Liver (tissue), 9 donors: ENCODE measurements around the gene NET1. TPM values are rescaled to one million over a fixed set of nuclear protein-coding genes. Genes with fewer than 3 reads are reported as not detected.

Experiments used
- DNase-seq: peaks from one replicate; pipeline ENCODE4 v3.0.0-alpha.2; 2017; ENCODE audit warnings: low spot score
- H3K27ac ChIP-seq, 2 donors: one replicate each; pipeline ENCODE4 v1.7.0; 2013; ENCODE audit warnings: inconsistent platforms in 2 of 2, low read length in 2 of 2, control low read depth in 1 of 2, low read depth in 1 of 2, mild to moderate bottlenecking in 1 of 2
- H3K27me3 ChIP-seq, 4 donors: one replicate each; pipeline versions ENCODE4 v1.6.1 to v1.7.0; 2013; ENCODE audit warnings: low read length in 3 of 4, inconsistent platforms in 1 of 4, mild to moderate bottlenecking in 1 of 4, moderate library complexity in 1 of 4; ENCODE audit not compliant: control insufficient read depth in 4 of 4, insufficient read depth in 4 of 4
- H3K36me3 ChIP-seq, 4 donors: one replicate each; pipeline versions ENCODE4 v1.6.1 to v1.7.0; 2013; ENCODE audit warnings: low read length in 3 of 4, mild to moderate bottlenecking in 3 of 4, low read depth in 1 of 4, moderate library complexity in 1 of 4; ENCODE audit not compliant: control insufficient read depth in 4 of 4, insufficient read depth in 3 of 4
- H3K4me1 ChIP-seq, 4 donors: one replicate each; pipeline versions ENCODE4 v1.6.1 to v1.7.0; 2013; ENCODE audit warnings: low read length in 3 of 4, mild to moderate bottlenecking in 3 of 4, moderate library complexity in 1 of 4; ENCODE audit not compliant: control insufficient read depth in 4 of 4, insufficient read depth in 4 of 4
- H3K4me3 ChIP-seq, 3 donors: one replicate each; pipeline versions ENCODE4 v1.6.1 to v1.7.0; 2013; ENCODE audit warnings: low read length in 3 of 3, control low read depth in 1 of 3, low read depth in 1 of 3, mild to moderate bottlenecking in 1 of 3
- H3K9ac ChIP-seq, 2 donors: one replicate each; pipeline ENCODE4 v1.7.0; 2013; ENCODE audit warnings: low read length in 2 of 2, mild to moderate bottlenecking in 2 of 2, moderate library complexity in 2 of 2, control low read depth in 1 of 2, low read depth in 1 of 2
- H3K9me3 ChIP-seq, 4 donors: one replicate each; pipeline versions ENCODE4 v1.6.1 to v1.7.0; 2013; ENCODE audit warnings: low read length in 3 of 4; ENCODE audit not compliant: control insufficient read depth in 4 of 4
- FOXA1 ChIP-seq: IDR thresholded peaks from 2 replicates; pipeline ENCODE4 v1.6.1; 2016; ENCODE audit warnings: antibody characterized with exemption
- FOXA2 ChIP-seq: IDR thresholded peaks from 2 replicates; pipeline ENCODE4 v1.6.1; 2016; ENCODE audit warnings: antibody characterized with exemption
- GABPA ChIP-seq, 2 donors: IDR thresholded peaks in 1 of 2; conservative IDR thresholded peaks in 1 of 2; 2 replicates each; pipeline ENCODE4 v1.6.1; 2016; ENCODE audit warnings: antibody characterized with exemption in 2 of 2, mild to moderate bottlenecking in 1 of 2, moderate library complexity in 1 of 2
- HNF4A ChIP-seq, 2 donors: conservative IDR thresholded peaks; 2 replicates each; pipeline ENCODE4 v1.6.1; 2016; ENCODE audit warnings: antibody characterized with exemption in 2 of 2, mild to moderate bottlenecking in 2 of 2
- HNF4G ChIP-seq: IDR thresholded peaks from 2 replicates; pipeline ENCODE4 v1.6.1; 2016; ENCODE audit warnings: antibody characterized with exemption
- JUND ChIP-seq, 2 donors: IDR thresholded peaks; 2 replicates each; pipeline ENCODE4 v1.6.1; 2016; ENCODE audit warnings: antibody characterized with exemption in 2 of 2
- NR2F2 ChIP-seq: IDR thresholded peaks from 2 replicates; pipeline ENCODE4 v1.6.1; 2016; ENCODE audit warnings: antibody characterized with exemption
- RAD21 ChIP-seq, 2 donors: IDR thresholded peaks; 2 replicates each; pipeline ENCODE4 v1.6.1; 2016; ENCODE audit warnings: antibody characterized with exemption in 2 of 2, mild to moderate bottlenecking in 2 of 2
- RXRA ChIP-seq, 2 donors: IDR thresholded peaks; 2 replicates each; pipeline ENCODE4 v1.6.1; 2017 to 2018; ENCODE audit warnings: antibody characterized with exemption in 2 of 2, mild to moderate bottlenecking in 1 of 2
- SP1 ChIP-seq: IDR thresholded peaks from 2 replicates; pipeline ENCODE4 v1.6.1; 2018; ENCODE audit warnings: antibody characterized with exemption, mild to moderate bottlenecking
- YY1 ChIP-seq: IDR thresholded peaks from 2 replicates; pipeline ENCODE4 v1.6.1; 2016; ENCODE audit warnings: antibody characterized with exemption, mild to moderate bottlenecking
- WGBS: extraction: QIAGEN DNeasy Blood & Tissue Kit; methylation state at CpG from one replicate; pipeline ENCODE4 v1.1.7; 2013; 5-methylcytosine and 5-hydroxymethylcytosine counted together
- polyA plus RNA-seq, 2 donors: library from polyadenylated mRNA; stranded (reverse) in 1 of 2; unstranded in 1 of 2; fragments of 200-250 nt in 1 of 2; fragments of >200 nt in 1 of 2; fragmentation: Nextera tagmentation in 1 of 2; extraction: Ambion mirVana in 1 of 2; gene quantifications; one replicate each; pipeline versions ENCODE4 v1.2.1 to v1.2.3, GENCODE V29; 2013 to 2015
- total RNA-seq, 2 donors: library from RNA; depleted of rRNA; stranded (reverse); fragments of >200 nt; gene quantifications; one replicate each; pipeline ENCODE4 v1.2.3, GENCODE V29; 2014
- TF ChIP-seq, protein P1 (sequence below): IDR thresholded peaks from 2 replicates; pipeline ENCODE4 v1.6.1; 2016; ENCODE audit warnings: antibody characterized with exemption, mild to moderate bottlenecking
- TF ChIP-seq, protein P2 (sequence below): IDR thresholded peaks from 2 replicates; pipeline ENCODE4 v1.6.1; 2016; ENCODE audit warnings: antibody characterized with exemption
- TF ChIP-seq, protein P3 (sequence below): fragments of 150-350 bp; IDR thresholded peaks from 2 replicates; pipeline ENCODE4 v1.5.1; 2017; ENCODE audit warnings: improper control_type of control experiment, low read depth, low read length; ENCODE audit not compliant: missing input control
- donor health status: healthy.
- donor health status: healthy.
- donor health status: healthy.
- donor health status: healthy.
- donor health status: healthy.

The NET1 gene
- total and polyA plus RNA-seq, 4 donors = 16.2 to 38.6 (median 25.6) TPM

DNA sequence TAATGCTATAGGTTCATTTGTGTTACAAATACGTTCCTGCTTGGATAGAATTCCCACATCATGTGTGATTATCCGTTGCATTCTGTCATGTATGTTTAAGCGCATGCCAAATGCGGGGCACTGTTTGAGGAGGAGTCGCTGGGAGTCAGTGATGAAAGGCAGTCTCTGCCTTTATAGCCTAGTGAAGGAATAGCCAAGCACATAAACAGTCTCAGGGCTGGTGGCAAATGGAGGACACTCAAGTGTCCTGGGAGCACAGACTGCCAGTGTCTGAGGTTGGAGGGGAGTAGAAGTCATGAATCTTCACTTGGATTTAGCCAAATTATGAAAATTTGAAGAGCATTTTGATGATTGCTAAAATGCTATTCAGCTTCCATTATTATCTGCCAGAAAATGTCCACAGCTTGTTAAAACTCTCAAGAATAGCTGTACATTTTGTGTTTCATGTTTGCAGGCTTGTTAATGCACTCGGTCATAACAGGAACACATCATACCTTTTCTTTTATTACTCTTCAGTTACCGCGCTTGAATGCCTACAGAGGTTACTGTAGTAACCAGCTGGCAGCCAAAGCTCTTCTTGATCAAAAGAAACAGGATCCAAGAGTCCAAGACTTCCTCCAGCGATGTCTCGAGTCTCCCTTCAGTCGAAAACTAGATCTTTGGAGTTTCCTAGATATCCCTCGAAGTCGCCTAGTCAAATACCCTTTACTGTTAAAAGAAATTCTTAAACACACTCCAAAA, 41.6 kb downstream of the NET1 start:
- TF ChIP-seq RXRA (IDR thresholded peaks at IDR 0.05) (no peak), FOXA2 (no peak), GABPA (IDR thresholded peaks at IDR 0.05 in 1 of 2, conservative IDR thresholded peaks at IDR 0.05 in 1 of 2) (no peak), JUND (IDR thresholded peaks at IDR 0.05) (no peak), HNF4G (no peak), NR2F2 (no peak), SP1 (no peak), FOXA1 (no peak), HNF4A (conservative IDR thresholded peaks at IDR 0.05) (no peak), YY1 (no peak)
- TF ChIP-seq, protein P1, sequence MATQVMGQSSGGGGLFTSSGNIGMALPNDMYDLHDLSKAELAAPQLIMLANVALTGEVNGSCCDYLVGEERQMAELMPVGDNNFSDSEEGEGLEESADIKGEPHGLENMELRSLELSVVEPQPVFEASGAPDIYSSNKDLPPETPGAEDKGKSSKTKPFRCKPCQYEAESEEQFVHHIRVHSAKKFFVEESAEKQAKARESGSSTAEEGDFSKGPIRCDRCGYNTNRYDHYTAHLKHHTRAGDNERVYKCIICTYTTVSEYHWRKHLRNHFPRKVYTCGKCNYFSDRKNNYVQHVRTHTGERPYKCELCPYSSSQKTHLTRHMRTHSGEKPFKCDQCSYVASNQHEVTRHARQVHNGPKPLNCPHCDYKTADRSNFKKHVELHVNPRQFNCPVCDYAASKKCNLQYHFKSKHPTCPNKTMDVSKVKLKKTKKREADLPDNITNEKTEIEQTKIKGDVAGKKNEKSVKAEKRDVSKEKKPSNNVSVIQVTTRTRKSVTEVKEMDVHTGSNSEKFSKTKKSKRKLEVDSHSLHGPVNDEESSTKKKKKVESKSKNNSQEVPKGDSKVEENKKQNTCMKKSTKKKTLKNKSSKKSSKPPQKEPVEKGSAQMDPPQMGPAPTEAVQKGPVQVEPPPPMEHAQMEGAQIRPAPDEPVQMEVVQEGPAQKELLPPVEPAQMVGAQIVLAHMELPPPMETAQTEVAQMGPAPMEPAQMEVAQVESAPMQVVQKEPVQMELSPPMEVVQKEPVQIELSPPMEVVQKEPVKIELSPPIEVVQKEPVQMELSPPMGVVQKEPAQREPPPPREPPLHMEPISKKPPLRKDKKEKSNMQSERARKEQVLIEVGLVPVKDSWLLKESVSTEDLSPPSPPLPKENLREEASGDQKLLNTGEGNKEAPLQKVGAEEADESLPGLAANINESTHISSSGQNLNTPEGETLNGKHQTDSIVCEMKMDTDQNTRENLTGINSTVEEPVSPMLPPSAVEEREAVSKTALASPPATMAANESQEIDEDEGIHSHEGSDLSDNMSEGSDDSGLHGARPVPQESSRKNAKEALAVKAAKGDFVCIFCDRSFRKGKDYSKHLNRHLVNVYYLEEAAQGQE = no peak
- TF ChIP-seq, protein P2, sequence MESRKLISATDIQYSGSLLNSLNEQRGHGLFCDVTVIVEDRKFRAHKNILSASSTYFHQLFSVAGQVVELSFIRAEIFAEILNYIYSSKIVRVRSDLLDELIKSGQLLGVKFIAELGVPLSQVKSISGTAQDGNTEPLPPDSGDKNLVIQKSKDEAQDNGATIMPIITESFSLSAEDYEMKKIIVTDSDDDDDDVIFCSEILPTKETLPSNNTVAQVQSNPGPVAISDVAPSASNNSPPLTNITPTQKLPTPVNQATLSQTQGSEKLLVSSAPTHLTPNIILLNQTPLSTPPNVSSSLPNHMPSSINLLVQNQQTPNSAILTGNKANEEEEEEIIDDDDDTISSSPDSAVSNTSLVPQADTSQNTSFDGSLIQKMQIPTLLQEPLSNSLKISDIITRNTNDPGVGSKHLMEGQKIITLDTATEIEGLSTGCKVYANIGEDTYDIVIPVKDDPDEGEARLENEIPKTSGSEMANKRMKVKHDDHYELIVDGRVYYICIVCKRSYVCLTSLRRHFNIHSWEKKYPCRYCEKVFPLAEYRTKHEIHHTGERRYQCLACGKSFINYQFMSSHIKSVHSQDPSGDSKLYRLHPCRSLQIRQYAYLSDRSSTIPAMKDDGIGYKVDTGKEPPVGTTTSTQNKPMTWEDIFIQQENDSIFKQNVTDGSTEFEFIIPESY = no peak
- Histone ChIP-seq H3K27me3 (no peaks in the 10 kb centered on the region), H3K27ac (no peak overlapping the region), H3K4me3 (no peak overlapping the region), H3K36me3 (peaks cover 1 to 60% (median 49%) of the 10 kb centered on the region in 4 donors), H3K9me3 (no peaks in the 10 kb centered on the region), H3K4me1 (peaks cover 0 to 17% (median 4%) of the 10 kb centered on the region in 4 donors), H3K9ac (no peak overlapping the region)
- no peak for DNase-seq
- 87% methylated on average over 13 of the region's 13 CpGs for WGBS

DNA sequence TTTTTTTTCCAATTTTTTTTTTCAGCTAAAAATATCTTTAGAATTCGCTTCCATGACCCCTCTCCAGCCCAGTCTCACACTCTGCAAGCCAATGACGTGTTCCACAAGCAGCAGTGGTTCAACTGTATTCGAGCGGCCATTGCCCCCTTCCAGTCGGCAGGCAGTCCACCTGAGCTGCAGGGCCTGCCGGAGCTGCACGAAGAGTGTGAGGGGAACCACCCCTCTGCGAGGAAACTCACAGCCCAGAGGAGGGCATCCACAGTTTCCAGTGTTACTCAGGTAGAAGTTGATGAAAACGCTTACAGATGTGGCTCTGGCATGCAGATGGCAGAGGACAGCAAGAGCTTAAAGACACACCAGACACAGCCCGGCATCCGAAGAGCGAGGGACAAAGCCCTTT, 44.2 kb downstream of the NET1 start:
- Histone ChIP-seq H3K4me3 (no peak overlapping the region), H3K36me3 (peaks cover 1 to 67% (median 55%) of the 10 kb centered on the region in 4 donors), H3K9ac (no peak overlapping the region), H3K9me3 (no peaks in the 10 kb centered on the region), H3K27me3 (no peaks in the 10 kb centered on the region), H3K4me1 (no peaks in the 10 kb centered on the region), H3K27ac (no peak overlapping the region)
- TF ChIP-seq RXRA (IDR thresholded peaks at IDR 0.05) = peak in 1 of 2 donors; percentile 41
- TF ChIP-seq YY1 = no peak
- TF ChIP-seq RAD21 (IDR thresholded peaks at IDR 0.05) = no peak
- no peak for DNase-seq
- WGBS = 90% methylated on average over 12 of the region's 12 CpGs

DNA sequence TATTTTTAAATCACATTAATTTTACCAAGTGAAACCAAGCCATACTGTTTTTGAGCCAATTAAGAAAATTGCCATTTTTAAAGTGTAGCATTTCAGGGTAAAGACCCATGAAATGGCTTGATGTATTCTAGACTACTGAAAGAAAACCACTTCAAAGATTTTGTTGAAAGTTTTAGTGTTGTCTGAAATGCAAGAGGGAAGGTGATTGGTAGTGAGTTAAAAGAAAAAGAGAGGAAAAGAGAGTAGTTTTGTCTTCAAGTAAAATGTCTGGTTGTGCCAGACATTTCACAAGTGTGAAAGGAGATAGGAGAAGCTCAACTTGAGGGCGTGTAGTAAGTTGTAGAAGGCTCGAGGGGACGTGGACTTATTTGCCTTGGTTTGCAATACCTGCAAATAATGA, 45.4 kb downstream of the NET1 start:
- 91% methylated on average over 3 of the region's 3 CpGs for WGBS
- Histone ChIP-seq H3K27ac (no peak overlapping the region), H3K9me3 (no peaks in the 10 kb centered on the region), H3K9ac (no peak overlapping the region), H3K36me3 (peaks cover 0 to 61% (median 50%) of the 10 kb centered on the region in 4 donors), H3K4me3 (no peak overlapping the region), H3K4me1 (peaks cover 0 to 8% (median 0%) of the 10 kb centered on the region in 4 donors), H3K27me3 (no peaks in the 10 kb centered on the region)
- no peak for TF ChIP-seq FOXA1
- TF ChIP-seq GABPA (IDR thresholded peaks at IDR 0.05 in 1 of 2, conservative IDR thresholded peaks at IDR 0.05 in 1 of 2) = no peak
- TF ChIP-seq RAD21 (IDR thresholded peaks at IDR 0.05) = no peak
- TF ChIP-seq RXRA (IDR thresholded peaks at IDR 0.05) = no peak
- TF ChIP-seq, protein P3, sequence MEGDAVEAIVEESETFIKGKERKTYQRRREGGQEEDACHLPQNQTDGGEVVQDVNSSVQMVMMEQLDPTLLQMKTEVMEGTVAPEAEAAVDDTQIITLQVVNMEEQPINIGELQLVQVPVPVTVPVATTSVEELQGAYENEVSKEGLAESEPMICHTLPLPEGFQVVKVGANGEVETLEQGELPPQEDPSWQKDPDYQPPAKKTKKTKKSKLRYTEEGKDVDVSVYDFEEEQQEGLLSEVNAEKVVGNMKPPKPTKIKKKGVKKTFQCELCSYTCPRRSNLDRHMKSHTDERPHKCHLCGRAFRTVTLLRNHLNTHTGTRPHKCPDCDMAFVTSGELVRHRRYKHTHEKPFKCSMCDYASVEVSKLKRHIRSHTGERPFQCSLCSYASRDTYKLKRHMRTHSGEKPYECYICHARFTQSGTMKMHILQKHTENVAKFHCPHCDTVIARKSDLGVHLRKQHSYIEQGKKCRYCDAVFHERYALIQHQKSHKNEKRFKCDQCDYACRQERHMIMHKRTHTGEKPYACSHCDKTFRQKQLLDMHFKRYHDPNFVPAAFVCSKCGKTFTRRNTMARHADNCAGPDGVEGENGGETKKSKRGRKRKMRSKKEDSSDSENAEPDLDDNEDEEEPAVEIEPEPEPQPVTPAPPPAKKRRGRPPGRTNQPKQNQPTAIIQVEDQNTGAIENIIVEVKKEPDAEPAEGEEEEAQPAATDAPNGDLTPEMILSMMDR = no peak
- TF ChIP-seq, protein P1 = no peak
- no peak for TF ChIP-seq SP1
- no peak for TF ChIP-seq JUND (IDR thresholded peaks at IDR 0.05)
- DNase-seq = no peak
